Caco-2 (cell line): Measurements from ENCODE around the gene CIBAR2. TPM values are rescaled to one million over a fixed set of nuclear protein-coding genes. Genes with fewer than 3 reads are reported as not detected.

Experiments
- Bru-seq: library from RNA; stranded (reverse); fragments of 400-500 nt; gene quantifications from one replicate; lab custom pipeline; 2021; lab: Mats Ljungman, UMichigan
- BruChase-seq, 2 experiments: library from RNA; stranded (reverse); fragments of 400-500 nt; gene quantifications; one replicate each; lab custom pipeline; 2021; lab: Mats Ljungman, UMichigan
- BruUV-seq: library from RNA; stranded (reverse); fragments of 400-500 nt; replicated peaks from 2 replicates; lab custom pipeline; 2021; lab: Mats Ljungman, UMichigan
- CTCF ChIA-PET: fragments of 300-600 bp; sonication (Branson Sonifier 250); formaldehyde crosslinking; loops from one replicate; lab custom pipeline; 2022; ENCODE audit warnings: antibody characterized with exemption; lab: Charles Lee
- POLR2A ChIA-PET: fragments of 300-600 bp; sonication (Branson Sonifier 250); formaldehyde crosslinking; loops from one replicate; lab custom pipeline; 2022; ENCODE audit warnings: antibody characterized with exemption; lab: Charles Lee
- DNase-seq, 2 experiments: peaks; one replicate each; pipeline versions ENCODE4 v3.0.0 to v3.0.0-alpha.2; 2020 to 2022
- H3K27me3 ChIP-seq: replicated peaks from 2 replicates; pipeline ENCODE4 v1.6.0; 2011; ENCODE audit warnings: low read length; ENCODE audit not compliant: control insufficient read depth, insufficient read depth
- H3K36me3 ChIP-seq: 2 replicates; pipeline ENCODE4 v1.5.1; 2011; ENCODE audit warnings: low read length; ENCODE audit not compliant: control insufficient read depth, insufficient read depth
- H3K4me1 ChIP-seq: fragments of 250-450 bp; sonication (Bioruptor Pico); 2 replicates; pipeline ENCODE4 v1.5.1; 2020; ENCODE audit warnings: mild to moderate bottlenecking
- H3K4me3 ChIP-seq: 2 replicates; pipeline ENCODE4 v1.5.1; 2011; ENCODE audit warnings: low read depth, mild to moderate bottlenecking, control low read depth, low read length
- H3K9me3 ChIP-seq: fragments of 250-450 bp; sonication (Bioruptor Pico); 2 replicates; pipeline ENCODE4 v1.5.1; 2020; ENCODE audit warnings: mild to moderate bottlenecking, moderate library complexity
- H3K27ac Mint-ChIP-seq: one replicate; pipeline ENCODE4 v1.8.0; 2022; ENCODE audit warnings: mixed read lengths; ENCODE audit not compliant: unreplicated experiment
- H3K27me3 Mint-ChIP-seq: one replicate; pipeline ENCODE4 v1.8.0; 2022; ENCODE audit warnings: mixed read lengths; ENCODE audit not compliant: insufficient read depth, unreplicated experiment
- H3K36me3 Mint-ChIP-seq: one replicate; pipeline ENCODE4 v1.8.0; 2022; ENCODE audit warnings: mild to moderate bottlenecking, mixed read lengths; ENCODE audit not compliant: insufficient read depth, unreplicated experiment
- H3K4me1 Mint-ChIP-seq: one replicate; pipeline ENCODE4 v1.8.0; 2022; ENCODE audit warnings: low read depth, mixed read lengths; ENCODE audit not compliant: unreplicated experiment
- H3K4me3 Mint-ChIP-seq: one replicate; pipeline ENCODE4 v1.8.0; 2022; ENCODE audit warnings: mild to moderate bottlenecking, moderate library complexity, mixed read lengths; ENCODE audit not compliant: unreplicated experiment
- H3K9me3 Mint-ChIP-seq: one replicate; pipeline ENCODE4 v1.8.0; 2022; ENCODE audit warnings: mixed read lengths; ENCODE audit not compliant: unreplicated experiment
- intact Hi-C: fragments of 100-400 bp; cut with micrococcal nuclease; formaldehyde crosslinking; loops from one replicate; pipeline ENCODE4 v1.10.0; 2022; ENCODE audit not compliant: unreplicated experiment
- long read RNA-seq: library from polyadenylated mRNA; stranded (forward); transcript quantifications from one replicate; pipeline ENCODE4 v2.0.0, GENCODE V29; 2022
- total RNA-seq: library from RNA; stranded (reverse); gene quantifications from 2 replicates; pipeline ENCODE4 v1.2.3, GENCODE V29; 2022
- TF ChIP-seq, protein P1 (sequence below), 2 experiments: fragments of 200-600 bp in 1 of 2; IDR thresholded peaks; 1 replicate in 1 of 2; 2 replicates in 1 of 2; pipeline versions ENCODE4 v1.5.1 to v1.8.0; 2011 to 2022; ENCODE audit warnings: antibody characterized with exemption in 1 of 2, control low read depth in 1 of 2, inconsistent platforms in 1 of 2, low read depth in 1 of 2, low read length in 1 of 2, mild to moderate bottlenecking in 1 of 2, moderate library complexity in 1 of 2; ENCODE audit not compliant: insufficient read depth in 1 of 2, severe bottlenecking in 1 of 2, unreplicated experiment in 1 of 2

CIBAR2 gene
- total RNA-seq, result not detected in 2 replicates
- Bru-seq, nascent RNA, result not detected
- BruChase-seq, experiment 1, labeled RNA remaining after a 2-hour chase, result not detected
- not detected for BruChase-seq, experiment 2, labeled RNA remaining after a 6-hour chase
- long read RNA-seq, result 0 reads

DNA sequence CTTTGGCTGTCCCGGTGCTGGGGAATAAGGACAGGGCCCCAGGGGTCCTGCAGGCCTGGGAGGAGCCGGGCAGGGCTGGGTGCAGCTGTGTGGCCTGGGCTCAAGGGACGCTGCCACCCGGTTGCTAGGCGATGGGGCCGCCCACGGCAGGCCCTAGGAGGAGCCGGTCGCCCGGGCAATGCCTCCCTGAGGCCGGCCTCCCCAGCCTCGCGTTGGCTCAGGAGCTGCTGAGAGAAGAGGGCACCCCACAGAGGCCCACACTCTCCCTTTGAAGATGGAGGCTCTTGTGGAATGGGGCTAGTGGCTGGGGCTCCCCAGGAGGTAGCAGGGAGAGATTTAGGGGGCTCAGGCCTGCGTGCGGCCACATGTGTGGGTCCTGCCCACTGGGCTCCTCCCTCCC, at the start of gene CIBAR2:
CIBAR2 (minus strand) TSS at position 109 of the 400 bp plus-strand sequence. CDS start 120 bp downstream, outside the sequence.
- ChIA-PET POLR2A (no interaction called here), CTCF (interaction anchor here (1.0 kb wide), 1 partner anchor 9 kb away, joined by 3 read pairs; no protein-coding TSS in a partner anchor)
- no TSS peak for BruUV-seq
- no peak for DNase-seq
- H3K9me3 ChIP-seq, result no peaks in the 10 kb centered on the region
- no peak within 1 kb of the TSS for H3K4me3 Mint-ChIP-seq
- no peaks in the 10 kb centered on the region for H3K9me3 Mint-ChIP-seq
- H3K36me3 ChIP-seq, result no peaks in the 10 kb centered on the region
- no peaks in the 10 kb centered on the region for H3K27me3 Mint-ChIP-seq
- peaks cover 7% of the 10 kb centered on the region for H3K4me1 Mint-ChIP-seq
- no peak within 1 kb of the TSS for H3K4me3 ChIP-seq
- intact Hi-C loops, result no loop called here
- no peaks in the 10 kb centered on the region; the same call in 1 of the 2 replicates for H3K4me1 ChIP-seq
- no peak within 1 kb of the TSS for H3K27ac Mint-ChIP-seq
- H3K27me3 ChIP-seq, result no peaks in the 10 kb centered on the region
- TF ChIP-seq, protein P1, sequence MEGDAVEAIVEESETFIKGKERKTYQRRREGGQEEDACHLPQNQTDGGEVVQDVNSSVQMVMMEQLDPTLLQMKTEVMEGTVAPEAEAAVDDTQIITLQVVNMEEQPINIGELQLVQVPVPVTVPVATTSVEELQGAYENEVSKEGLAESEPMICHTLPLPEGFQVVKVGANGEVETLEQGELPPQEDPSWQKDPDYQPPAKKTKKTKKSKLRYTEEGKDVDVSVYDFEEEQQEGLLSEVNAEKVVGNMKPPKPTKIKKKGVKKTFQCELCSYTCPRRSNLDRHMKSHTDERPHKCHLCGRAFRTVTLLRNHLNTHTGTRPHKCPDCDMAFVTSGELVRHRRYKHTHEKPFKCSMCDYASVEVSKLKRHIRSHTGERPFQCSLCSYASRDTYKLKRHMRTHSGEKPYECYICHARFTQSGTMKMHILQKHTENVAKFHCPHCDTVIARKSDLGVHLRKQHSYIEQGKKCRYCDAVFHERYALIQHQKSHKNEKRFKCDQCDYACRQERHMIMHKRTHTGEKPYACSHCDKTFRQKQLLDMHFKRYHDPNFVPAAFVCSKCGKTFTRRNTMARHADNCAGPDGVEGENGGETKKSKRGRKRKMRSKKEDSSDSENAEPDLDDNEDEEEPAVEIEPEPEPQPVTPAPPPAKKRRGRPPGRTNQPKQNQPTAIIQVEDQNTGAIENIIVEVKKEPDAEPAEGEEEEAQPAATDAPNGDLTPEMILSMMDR (IDR thresholded peaks at IDR 0.05; ENCODE audit: insufficient read depth in 1 of 2, low read depth in 1 of 2, low read length in 1 of 2, severe bottlenecking in 1 of 2, unreplicated experiment in 1 of 2), result no peak
- H3K36me3 Mint-ChIP-seq, result peaks cover 6% of the 10 kb centered on the region

DNA sequence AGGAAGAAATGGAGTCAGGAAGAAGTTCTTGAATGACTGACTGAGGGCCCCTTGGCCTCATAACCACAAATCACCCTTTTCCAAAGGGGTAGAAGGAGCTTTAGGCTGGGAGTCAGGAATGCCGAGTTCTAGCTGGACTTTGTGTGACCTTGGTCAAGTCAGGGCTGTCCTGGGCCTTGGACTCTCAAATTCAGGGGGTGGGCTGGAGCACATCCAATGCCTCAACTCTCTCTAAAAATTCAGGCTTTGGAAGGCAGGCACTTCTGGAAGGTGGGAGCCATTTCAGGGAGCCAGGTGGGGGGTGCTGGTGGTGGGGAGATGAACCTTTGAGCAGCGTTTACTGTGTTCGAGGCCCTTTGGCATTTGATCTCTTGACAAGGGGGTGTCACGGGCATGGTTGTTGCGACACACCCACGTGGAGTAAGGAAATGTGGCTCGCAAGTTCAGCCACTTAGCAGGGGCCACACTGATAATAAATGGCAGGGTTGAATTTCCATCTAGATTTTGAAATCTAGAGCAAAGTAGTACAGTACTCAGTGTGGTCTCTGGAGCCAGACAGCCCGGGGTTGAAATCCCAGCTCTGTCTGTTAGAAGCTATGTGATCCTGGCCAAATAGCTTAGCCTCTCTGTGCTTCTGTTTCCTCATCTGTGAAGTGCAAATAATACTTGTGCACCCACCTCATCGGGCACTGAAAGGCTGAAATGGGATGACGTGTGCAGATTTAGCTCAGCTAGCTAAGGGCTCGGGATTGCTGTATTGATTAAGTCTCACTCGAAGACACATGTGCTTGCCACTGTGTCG, 47.1 kb upstream of the CIBAR2 start:
- POLR2A ChIA-PET, result no interaction called here

DNA sequence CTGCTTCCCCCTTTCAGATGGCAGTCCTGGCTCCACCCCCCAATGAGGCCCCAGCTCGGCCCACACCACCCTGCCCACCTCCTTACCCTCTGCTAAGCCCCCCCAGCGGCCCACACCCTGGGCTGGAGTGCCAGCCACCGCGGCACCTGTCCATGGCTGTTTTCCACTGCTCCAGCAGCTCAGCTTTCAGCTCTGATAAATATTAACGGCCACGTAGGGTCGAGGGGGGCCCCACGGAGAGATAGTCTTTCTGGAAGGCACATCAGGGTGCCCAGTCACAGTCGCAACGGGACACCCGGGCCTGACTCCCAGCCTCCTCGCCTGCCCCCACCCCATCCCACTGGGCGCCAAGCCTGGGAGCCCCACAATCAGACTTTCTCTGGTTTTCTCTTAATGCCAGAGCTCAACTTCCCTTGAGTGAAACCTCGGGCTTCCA, 46.5 kb upstream of the CIBAR2 start:
- POLR2A ChIA-PET, result interaction anchor here (0.7 kb wide), 1 partner anchor 644 kb away, joined by 4 read pairs; no protein-coding TSS in a partner anchor
- H3K27me3 Mint-ChIP-seq, result no peaks in the 10 kb centered on the region
- no peak for DNase-seq

More for the DNA sequence above, 47.1 kb upstream of the CIBAR2 start:
- CTCF ChIA-PET, result interaction anchor here (0.7 to 1.1 kb wide), 2 partner anchors 10 to 73 kb away, joined by 3 to 5 read pairs; no protein-coding TSS in a partner anchor
- H3K36me3 Mint-ChIP-seq, result no peaks in the 10 kb centered on the region
- H3K36me3 ChIP-seq, result no peaks in the 10 kb centered on the region
- H3K9me3 Mint-ChIP-seq, result no peaks in the 10 kb centered on the region
- no peak for DNase-seq
- H3K27me3 ChIP-seq, result no peaks in the 10 kb centered on the region
- TF ChIP-seq, protein P1 (IDR thresholded peaks at IDR 0.05; ENCODE audit: insufficient read depth in 1 of 2, low read depth in 1 of 2, low read length in 1 of 2, severe bottlenecking in 1 of 2, unreplicated experiment in 1 of 2), result no peak
- H3K4me1 Mint-ChIP-seq, result peaks cover 9% of the 10 kb centered on the region
- no peaks in the 10 kb centered on the region for H3K27me3 Mint-ChIP-seq
- BruUV-seq, result no TSS peak
- H3K9me3 ChIP-seq, result no peaks in the 10 kb centered on the region
- H3K27ac Mint-ChIP-seq, result no peak overlapping the region
- no peak overlapping the region for H3K4me3 Mint-ChIP-seq
- H3K4me3 ChIP-seq, result no peak overlapping the region
- H3K4me1 ChIP-seq, result peaks cover 26% of the 10 kb centered on the region
- intact Hi-C loops, result no loop called here

More for the DNA sequence above, 46.5 kb upstream of the CIBAR2 start:
- no peak overlapping the region for H3K4me3 ChIP-seq
- Mint-ChIP-seq H3K9me3 (no peaks in the 10 kb centered on the region), H3K36me3 (no peaks in the 10 kb centered on the region), H3K4me3 (no peak overlapping the region), H3K4me1 (peaks cover 9% of the 10 kb centered on the region), H3K27ac (no peak overlapping the region)
- TF ChIP-seq, protein P1 (IDR thresholded peaks at IDR 0.05; ENCODE audit: insufficient read depth in 1 of 2, low read depth in 1 of 2, low read length in 1 of 2, severe bottlenecking in 1 of 2, unreplicated experiment in 1 of 2), result no peak
- no peaks in the 10 kb centered on the region for H3K36me3 ChIP-seq
- no peaks in the 10 kb centered on the region for H3K9me3 ChIP-seq
- CTCF ChIA-PET, result interaction anchor here (0.7 to 1.1 kb wide), 2 partner anchors 10 to 72 kb away, joined by 3 to 5 read pairs; no protein-coding TSS in a partner anchor
- H3K4me1 ChIP-seq, result peaks cover 26% of the 10 kb centered on the region
- BruUV-seq, result no TSS peak
- intact Hi-C loops, result no loop called here
- no peaks in the 10 kb centered on the region for H3K27me3 ChIP-seq
